Endometrial microvascular endothelial cells (primary cell): ENCODE data around the gene ESR2. TPM values are rescaled to one million over a fixed set of nuclear protein-coding genes. Genes with fewer than 3 reads are reported as not detected.
"Not testable (repeated sequence)": the region's sequence is repeated elsewhere in the genome, so short reads cannot be mapped to it uniquely, and the experiment has no call there.

Source experiments
- in situ Hi-C: cut with HindIII; loops from 2 replicates; pipeline ENCODE4 v1.10.0; 2017; ENCODE audit warnings: low sequenced_read_pairs, low pct_unique_long_range_greater_than_20kb; ENCODE audit errors: inconsistent ontology term
- total RNA-seq: library from RNA; depleted of rRNA; stranded (reverse); fragments of >200 nt; gene quantifications from one replicate; pipeline ENCODE4 v1.2.3, GENCODE V29; 2015; ENCODE audit errors: inconsistent ontology term

ESR2 gene
- total RNA-seq, 1 donor from 2014 or later: 2.5 TPM

- in situ Hi-C loops: no loop called here
Observed at GRCh38 chr14:64232095-64232838, 61.9 kb downstream of the ESR2 start.

DNA sequence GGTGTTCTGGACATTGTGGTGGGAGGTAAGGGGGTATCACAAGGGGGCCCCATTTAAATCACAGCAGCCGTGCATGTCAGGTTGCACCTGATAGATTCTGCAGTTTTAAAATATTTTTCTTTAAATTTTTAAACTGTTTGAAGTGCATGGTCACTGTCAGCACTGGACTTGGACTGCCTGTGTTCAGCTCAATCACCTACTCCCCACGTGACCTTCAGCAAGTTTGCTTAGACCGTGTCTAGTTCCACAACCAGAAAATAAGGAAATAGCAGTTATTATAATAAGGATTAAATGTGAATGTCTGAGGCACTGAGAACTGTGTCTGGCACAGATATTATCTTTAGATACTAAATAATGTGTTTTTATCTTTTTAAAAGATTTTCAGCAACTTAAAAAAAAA lies 64.7 kb downstream of the ESR2 start:
- in situ Hi-C loops: no loop called here

GRCh38 chr14:64227856-64228255 lies 66.3 kb downstream of the ESR2 start:
- in situ Hi-C loops: no loop called here

DNA sequence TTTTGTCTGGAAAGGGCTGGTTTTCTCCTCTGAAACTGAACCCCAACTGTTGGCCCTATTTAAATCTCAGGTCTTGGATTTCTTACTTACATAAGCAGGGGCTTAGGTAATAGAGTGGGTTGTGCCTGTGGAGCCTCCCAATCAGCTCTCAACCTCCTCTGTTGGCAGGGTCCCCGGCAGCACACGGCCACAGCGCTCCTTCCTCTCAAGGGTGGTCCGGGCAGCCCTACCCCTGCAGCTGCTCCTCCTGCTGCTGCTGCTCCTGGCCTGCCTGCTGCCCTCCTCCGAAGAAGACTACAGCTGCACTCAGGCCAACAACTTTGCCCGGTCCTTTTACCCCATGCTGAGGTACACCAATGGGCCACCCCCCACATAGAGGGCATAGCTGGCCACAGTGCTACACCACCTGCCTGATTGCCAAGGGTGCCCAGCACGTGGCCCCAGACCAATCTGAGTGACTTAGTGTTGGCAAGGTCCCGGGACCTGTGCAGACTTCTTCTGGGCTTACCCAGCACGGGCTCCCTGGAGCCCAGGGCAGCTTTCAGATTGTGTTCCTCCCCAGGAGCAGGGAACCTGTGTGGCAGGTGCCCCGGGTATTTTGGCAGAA lies 68.9 kb downstream of the ESR2 start:
- in situ Hi-C loops: no loop called here

DNA sequence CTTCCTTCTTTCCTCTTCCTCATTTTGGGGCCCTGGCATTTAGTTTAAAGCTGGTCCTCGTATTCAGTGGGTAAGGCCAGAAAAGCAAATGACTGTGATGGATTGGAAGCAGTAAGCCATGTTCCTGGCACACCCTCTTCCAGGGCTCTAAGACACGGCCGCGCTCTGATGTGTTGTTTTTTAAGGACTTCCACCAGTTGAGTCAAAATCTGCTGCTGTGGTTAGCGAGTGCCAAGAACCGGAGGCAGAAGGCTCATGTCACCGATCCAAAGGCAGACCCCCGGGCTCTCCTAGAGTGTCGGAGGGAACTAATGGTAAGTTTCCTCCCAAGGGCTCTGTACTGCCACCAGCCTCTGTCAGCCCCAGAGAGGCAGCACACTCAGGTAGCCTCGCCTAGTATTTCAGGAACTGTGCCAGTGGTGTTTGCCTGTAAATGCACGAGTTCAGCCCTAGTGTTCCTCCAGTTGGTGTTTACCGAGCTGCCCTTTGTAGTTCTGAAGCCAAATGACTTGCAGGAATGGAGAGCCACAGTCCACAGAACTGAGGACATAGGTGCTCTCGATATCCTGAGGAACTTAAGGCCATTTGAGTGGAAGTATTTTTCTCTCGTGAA lies 72.7 kb downstream of the ESR2 start:
- in situ Hi-C loops: no loop called here

- in situ Hi-C loops: no loop called here
Observed at GRCh38 chr14:64220466-64220865, 73.7 kb downstream of the ESR2 start.

DNA sequence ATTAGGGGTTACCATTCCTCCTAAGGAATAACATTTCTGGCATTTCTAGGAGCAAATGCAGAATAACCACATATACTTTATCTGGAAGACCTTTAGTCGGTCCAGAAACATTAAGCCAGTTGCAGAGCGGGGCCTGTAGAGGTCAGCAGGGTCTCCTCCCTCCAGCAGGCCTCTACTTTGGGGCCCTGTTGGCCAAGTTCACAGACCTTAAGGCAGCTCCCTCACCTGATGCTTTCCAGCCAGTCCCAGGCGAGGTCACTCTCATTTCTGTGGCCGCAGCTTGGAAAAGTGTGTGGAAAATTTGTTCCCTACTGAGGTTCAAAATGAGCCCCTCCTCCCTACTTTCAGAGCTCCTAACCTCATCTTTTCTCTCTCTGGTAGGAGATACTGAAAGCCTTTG lies 74.1 kb downstream of the ESR2 start:
- in situ Hi-C loops: no loop called here

DNA sequence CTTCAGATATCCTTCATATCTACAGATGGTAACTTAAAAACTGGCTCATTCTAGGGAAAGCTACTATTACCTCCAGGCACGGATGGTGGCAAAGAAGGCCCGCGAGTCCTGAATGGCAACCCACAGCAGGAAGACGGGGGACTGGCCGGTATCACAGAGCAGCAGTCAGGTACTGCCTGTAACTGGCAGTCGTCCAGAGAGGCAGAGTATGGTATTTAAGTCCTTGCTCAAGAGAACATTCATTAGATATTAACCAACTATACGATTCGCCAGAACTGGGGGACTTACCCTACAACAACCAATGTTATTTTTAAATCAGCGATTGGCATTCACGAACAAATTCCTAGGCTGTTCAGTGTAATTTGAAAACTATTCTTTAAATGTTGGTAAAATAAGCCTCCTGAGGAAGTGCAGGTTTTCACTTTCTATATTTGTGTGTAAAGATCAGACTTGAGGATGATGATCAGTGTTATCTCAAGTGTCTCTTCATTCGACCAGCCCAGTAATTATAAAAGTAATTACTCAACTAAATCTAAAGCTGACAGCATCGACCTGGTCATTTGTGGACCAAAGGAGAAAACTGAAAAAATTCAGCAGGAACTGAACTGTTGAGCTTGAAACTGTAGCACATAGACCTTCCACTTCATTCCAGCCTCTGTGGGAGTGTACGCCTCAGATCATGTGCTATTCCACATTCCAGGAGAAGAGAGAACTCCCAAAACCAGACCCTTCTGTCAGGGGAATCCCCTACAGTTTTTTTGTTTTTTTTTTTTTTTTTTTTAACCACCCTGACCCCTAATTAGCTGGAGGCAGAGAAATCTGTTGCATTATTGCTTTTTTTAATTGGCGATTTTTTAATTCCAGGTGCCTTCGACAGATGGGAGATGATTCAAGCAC lies 75.6 kb downstream of the ESR2 start:
- in situ Hi-C loops: no loop called here

GRCh38 chr14:64217834-64218233 lies 76.3 kb downstream of the ESR2 start:
- in situ Hi-C loops: no loop called here

GRCh38 chr14:64217308-64217707 lies 76.9 kb downstream of the ESR2 start:
- in situ Hi-C loops: no loop called here

- in situ Hi-C loops: no loop called here
Observed at GRCh38 chr14:64215978-64216377, 78.2 kb downstream of the ESR2 start.

DNA sequence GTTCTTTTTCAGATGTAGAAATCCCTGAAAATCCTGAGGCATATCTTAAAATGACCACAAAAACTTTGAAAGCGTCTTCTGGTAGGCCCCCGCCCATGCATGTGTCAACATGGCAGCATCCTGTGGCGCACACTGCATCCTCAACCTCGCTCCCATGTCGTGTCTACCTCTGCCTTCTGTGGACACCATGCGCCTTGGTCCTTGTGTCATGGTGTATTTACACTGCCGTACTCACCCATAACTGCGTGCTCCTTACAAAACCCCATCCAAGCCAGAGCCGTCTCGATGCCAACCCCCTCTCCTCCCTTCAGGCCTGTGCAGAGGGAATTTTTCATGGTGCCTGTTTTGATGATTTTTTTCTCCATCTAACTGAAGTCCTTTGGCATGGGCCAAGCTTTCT lies 78.9 kb downstream of the ESR2 start:
- in situ Hi-C loops: no loop called here

DNA sequence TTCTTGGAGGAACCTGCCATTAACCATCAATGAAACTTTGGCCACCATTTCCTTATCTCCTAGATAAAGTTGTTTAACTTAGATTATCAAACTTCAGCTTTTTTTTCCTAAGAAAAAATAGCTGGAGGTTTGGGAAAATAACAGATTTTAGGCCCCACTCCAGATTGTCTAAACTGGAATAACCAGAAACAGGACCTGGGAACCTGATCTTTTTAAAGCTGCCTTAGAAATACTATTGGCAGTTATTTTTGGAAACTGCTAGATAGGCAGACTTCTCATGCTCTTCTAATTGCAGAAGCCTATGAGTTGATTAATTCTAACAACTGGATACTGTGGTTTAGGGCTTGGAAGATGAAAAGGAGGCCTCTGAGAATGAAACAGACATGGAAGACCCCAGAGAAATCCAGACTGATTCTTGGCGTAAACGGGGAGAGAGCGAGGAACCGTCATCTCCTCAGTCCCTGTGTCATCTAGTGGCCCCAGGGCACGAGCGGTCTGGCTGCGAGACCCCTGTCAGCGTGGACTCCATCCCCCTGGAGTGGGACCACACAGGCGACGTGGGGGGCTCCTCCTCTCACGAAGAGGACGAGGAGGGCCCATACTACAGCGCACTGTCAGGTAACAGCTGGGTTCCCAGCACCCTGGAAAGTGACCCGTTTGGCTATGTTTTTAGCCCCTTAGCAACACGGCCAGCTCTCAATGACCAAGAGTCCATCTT lies 80.2 kb downstream of the ESR2 start:
- in situ Hi-C loops: no loop called here

DNA sequence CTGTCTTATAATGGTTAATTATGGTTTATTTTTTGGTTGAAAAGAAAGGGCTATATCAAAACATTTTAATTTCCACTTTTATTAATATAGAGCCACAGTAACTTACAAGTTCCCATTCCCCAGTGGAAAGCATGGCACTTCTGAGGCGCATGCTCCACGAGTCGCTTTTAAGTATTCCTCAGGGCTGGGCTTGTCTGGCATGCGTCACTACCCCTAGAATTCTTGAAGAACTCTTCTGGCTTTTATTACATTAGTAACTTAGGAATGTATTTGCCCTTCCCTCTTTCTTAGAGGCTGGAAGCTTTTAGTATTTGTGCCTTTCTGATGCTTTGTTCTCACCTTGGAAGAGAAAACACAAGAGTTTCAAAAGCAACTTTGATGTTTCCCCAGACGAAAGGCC lies 81.1 kb downstream of the ESR2 start:
- in situ Hi-C loops: no loop called here

DNA sequence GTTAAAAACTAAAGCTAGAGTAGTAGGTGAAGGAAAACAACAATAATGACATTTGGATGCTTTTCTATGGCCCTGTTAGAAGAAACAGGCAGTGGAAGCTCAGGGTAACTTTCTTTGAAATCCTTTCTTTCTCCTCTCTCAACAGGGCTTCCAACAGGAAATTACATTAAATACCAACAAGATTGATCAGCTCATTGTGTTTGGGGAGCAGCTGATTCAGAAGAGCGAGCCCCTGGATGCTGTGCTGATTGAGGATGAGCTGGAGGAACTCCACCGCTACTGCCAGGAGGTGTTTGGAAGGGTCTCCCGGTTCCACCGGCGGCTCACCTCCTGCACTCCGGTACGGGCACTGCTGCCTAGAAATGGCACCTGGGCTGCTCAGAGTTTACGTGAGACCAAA lies 81.5 kb downstream of the ESR2 start:
- in situ Hi-C loops: no loop called here

DNA sequence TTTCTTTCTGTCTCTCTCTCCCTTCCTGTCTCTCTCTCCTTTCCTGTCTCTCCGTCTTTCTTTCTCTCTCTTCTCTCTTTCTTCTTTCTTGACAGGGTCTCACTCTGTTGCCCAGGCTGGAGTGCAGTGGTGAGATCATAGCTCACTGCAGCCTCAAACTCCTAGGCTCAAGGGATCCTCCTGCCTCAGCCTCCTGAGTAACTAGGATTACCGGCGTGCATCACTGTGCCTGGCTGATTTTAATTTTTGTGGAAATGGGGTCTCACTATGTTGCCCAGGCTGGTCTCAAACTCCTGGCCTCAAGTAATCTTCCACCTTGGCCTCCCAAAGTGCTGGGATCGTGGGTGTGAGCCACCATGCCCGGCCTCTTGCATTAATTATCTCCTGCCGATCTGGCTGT lies 83.3 kb downstream of the ESR2 start:
- in situ Hi-C loops: not testable (repeated sequence)

- in situ Hi-C loops: no loop called here
Observed at GRCh38 chr14:64210216-64210615, 84.0 kb downstream of the ESR2 start.

GRCh38 chr14:64209444-64210131 lies 84.6 kb downstream of the ESR2 start:
- in situ Hi-C loops: no loop called here
